ENCODE results near the gene COA7.

GRCh38 chr1:52663716-52664115 lies 34.4 kb downstream of the COA7 start:
- TF ChIP-seq POLR2A (IDR thresholded peaks at IDR 0.05), result no peak
- TF ChIP-seq CTCF (IDR thresholded peaks at IDR 0.05), result no peak
- TF ChIP-seq POLR2AphosphoS5 (IDR thresholded peaks at IDR 0.05), result no peak

Data from sigmoid colon (tissue), 4 donors.